PC-3 (cell line): Measurements from ENCODE around the gene ETS1. TPM values are rescaled to one million over a fixed set of nuclear protein-coding genes. Genes with fewer than 3 reads are reported as not detected.

Source experiments
- ATAC-seq: fragments of 200-7000 bp; cut with Tn5 transposase; 2 replicates; pipeline ENCODE4 v1.9.1; 2020; ENCODE audit warnings: mild to moderate bottlenecking, moderate library complexity
- BruUV-seq: library from RNA; stranded (reverse); fragments of 400-500 nt; replicated peaks from 2 replicates; lab custom pipeline; 2021; lab: Mats Ljungman, UMichigan
- CTCF ChIA-PET: fragments of 300-600 bp; sonication (Branson Sonifier 250); formaldehyde crosslinking; loops from one replicate; lab custom pipeline; 2022; ENCODE audit warnings: antibody characterized with exemption; lab: Charles Lee
- POLR2A ChIA-PET: fragments of 300-600 bp; sonication (Branson Sonifier 250); formaldehyde crosslinking; loops from one replicate; lab custom pipeline; 2022; ENCODE audit warnings: antibody characterized with exemption; ENCODE audit not compliant: unreplicated experiment; lab: Charles Lee
- DNase-seq: peaks from one replicate; pipeline ENCODE4 v3.0.0-alpha.2; 2015
- H2AFZ ChIP-seq: fragments of 300-600 bp; sonication (generic); 2 replicates; pipeline ENCODE4 v1.6.0; 2016; ENCODE audit warnings: antibody characterized with exemption, low read length
- H3F3A ChIP-seq: fragments of 300-600 bp; sonication (generic); one replicate; pipeline ENCODE4 v1.6.0; 2017; ENCODE audit warnings: antibody characterized with exemption, low read length, control low read depth, mild to moderate bottlenecking; ENCODE audit not compliant: unreplicated experiment
- H3K27ac ChIP-seq: fragments of 300-600 bp; sonication (generic); 2 replicates; pipeline ENCODE4 v1.5.1; 2016; ENCODE audit warnings: mild to moderate bottlenecking, low read length
- H3K27me3 ChIP-seq: fragments of 300-600 bp; sonication (generic); 2 replicates; pipeline ENCODE4 v1.6.1; 2016; ENCODE audit warnings: low read length, mixed read lengths
- H3K36me3 ChIP-seq: fragments of 300-600 bp; sonication (generic); 2 replicates; pipeline ENCODE4 v1.6.1; 2016; ENCODE audit warnings: low read depth, mixed run types, low read length, mixed read lengths
- H3K4me1 ChIP-seq: fragments of 300-600 bp; sonication (generic); 2 replicates; pipeline ENCODE4 v1.5.1; 2016; ENCODE audit warnings: low read length; ENCODE audit not compliant: insufficient read depth
- H3K4me2 ChIP-seq: fragments of 300-600 bp; sonication (generic); 2 replicates; pipeline ENCODE4 v1.6.0; 2016; ENCODE audit warnings: low read length
- H3K4me3 ChIP-seq: fragments of 300-600 bp; sonication (generic); 2 replicates; pipeline ENCODE4 v1.5.1; 2016; ENCODE audit warnings: mild to moderate bottlenecking, low read length, mixed read lengths
- H3K79me2 ChIP-seq: fragments of 300-600 bp; sonication (generic); 2 replicates; pipeline ENCODE4 v1.6.1; 2017; ENCODE audit warnings: low read length, mixed read lengths
- H3K9ac ChIP-seq: fragments of 300-600 bp; sonication (generic); 2 replicates; pipeline ENCODE4 v1.6.0; 2016; ENCODE audit warnings: mild to moderate bottlenecking, low read length
- H3K9me2 ChIP-seq: fragments of 300-600 bp; sonication (generic); replicated peaks from 2 replicates; pipeline ENCODE4 v1.6.1; 2016; ENCODE audit warnings: mixed run types, low read length, mixed read lengths
- H3K9me3 ChIP-seq: fragments of 300-600 bp; sonication (generic); 2 replicates; pipeline ENCODE4 v1.6.1; 2016; ENCODE audit warnings: low read length, mixed read lengths
- H4K20me1 ChIP-seq: fragments of 300-600 bp; sonication (generic); 2 replicates; pipeline ENCODE4 v1.6.1; 2016; ENCODE audit warnings: low read length, mixed read lengths
- CTCF ChIP-seq: fragments of 300-600 bp; sonication (generic); conservative IDR thresholded peaks from 2 replicates; pipeline ENCODE4 v1.5.1; 2017; ENCODE audit warnings: antibody characterized with exemption, low read depth, mild to moderate bottlenecking, low read length
- EZH2 ChIP-seq: fragments of 300-600 bp; sonication (generic); IDR thresholded peaks from one replicate; pipeline ENCODE4 v1.6.1; 2017; ENCODE audit warnings: antibody characterized with exemption, mild to moderate bottlenecking, low read length; ENCODE audit not compliant: unreplicated experiment
- EZH2phosphoT487 ChIP-seq: fragments of 300-600 bp; sonication (generic); IDR thresholded peaks from 2 replicates; pipeline ENCODE4 v1.6.1; 2018; ENCODE audit warnings: mild to moderate bottlenecking, antibody characterized with exemption, low read length, borderline replicate concordance
- intact Hi-C: fragments of 100-400 bp; cut with micrococcal nuclease; formaldehyde crosslinking; loops from 2 replicates; pipeline ENCODE4 v1.9.0; 2023
- total RNA-seq: library from RNA; depleted of rRNA; stranded (reverse); fragments of >200 nt; gene quantifications from 2 replicates; pipeline ENCODE4 v1.2.3, GENCODE V29; 2014

Gene ETS1
- total RNA-seq, 1 experiment from 2014 or later, result 52.0 TPM

- POLR2A ChIA-PET, result no interaction called here
- no TSS peak for BruUV-seq
- H3K4me3 ChIP-seq, result no peak overlapping the region
- peaks cover 90% of the 10 kb centered on the region for H3K36me3 ChIP-seq
- ATAC-seq (peak; percentile 66), DNase-seq (peak; percentile 47)
- H2AFZ ChIP-seq, result no peak overlapping the region
- H4K20me1 ChIP-seq, result no peaks in the 10 kb centered on the region
- no peaks in the 10 kb centered on the region for H3K4me1 ChIP-seq
- no peaks in the 10 kb centered on the region for H3K9me3 ChIP-seq
- H3K9me2 ChIP-seq, result no peaks in the 10 kb centered on the region
- intact Hi-C loops, result loop anchor here (1.0 to 5.0 kb wide), 2 partner anchors 33 to 146 kb away; no protein-coding TSS in a partner anchor
- H3F3A ChIP-seq, result no peaks in the 10 kb centered on the region
- no peak overlapping the region for H3K4me2 ChIP-seq
- TF ChIP-seq EZH2phosphoT487, result no peak
- peak; percentile 69 for TF ChIP-seq CTCF
- TF ChIP-seq EZH2, result no peak
- H3K27ac ChIP-seq, result no peak overlapping the region
- no peak overlapping the region for H3K9ac ChIP-seq
- peaks cover 42% of the 10 kb centered on the region for H3K79me2 ChIP-seq
- H3K27me3 ChIP-seq, result no peaks in the 10 kb centered on the region
- CTCF ChIA-PET, result interaction anchor here (0.7 to 2.0 kb wide), 7 partner anchors 25 to 312 kb away, joined by 3 to 6 read pairs (median 4); no protein-coding TSS in a partner anchor
These were observed 103.2 kb downstream of the ETS1 start for GRCh38 chr11:128484172-128484571.

GRCh38 chr11:128483211-128483788 lies 104.1 kb downstream of the ETS1 start:
- Histone ChIP-seq H3K9me3 (no peaks in the 10 kb centered on the region), H3K9ac (no peak overlapping the region), H3F3A (no peaks in the 10 kb centered on the region), H3K27ac (no peak overlapping the region), H3K4me1 (no peaks in the 10 kb centered on the region), H3K36me3 (peaks cover 85% of the 10 kb centered on the region), H2AFZ (no peak overlapping the region), H4K20me1 (no peaks in the 10 kb centered on the region), H3K27me3 (no peaks in the 10 kb centered on the region), H3K79me2 (peaks cover 48% of the 10 kb centered on the region), H3K4me2 (no peak overlapping the region), H3K9me2 (no peaks in the 10 kb centered on the region), H3K4me3 (no peak overlapping the region)
- TF ChIP-seq EZH2 (no peak), CTCF (no peak), EZH2phosphoT487 (no peak)
- BruUV-seq, result no TSS peak
- intact Hi-C loops, result loop anchor here (5.0 kb wide), 1 partner anchor 34 kb away; no protein-coding TSS in a partner anchor
- ATAC-seq (no peak), DNase-seq (no peak)
- POLR2A ChIA-PET, result no interaction called here
- CTCF ChIA-PET, result interaction anchor here (0.7 to 1.5 kb wide), 4 partner anchors 26 to 311 kb away, joined by 3 to 4 read pairs (median 4); no protein-coding TSS in a partner anchor
